IPS DF 4.7 (cell line): ENCODE data around the gene GAS2.
"Not testable (repeated sequence)": the region's sequence is repeated elsewhere in the genome, so short reads cannot be mapped to it uniquely, and the experiment has no call there.

Experiments used
- DNase-seq: peaks from one replicate; pipeline ENCODE4 v3.0.0-alpha.2; 2013; ENCODE audit warnings: low spot score; ENCODE audit errors: extremely low read depth

The GAS2 gene

DNA sequence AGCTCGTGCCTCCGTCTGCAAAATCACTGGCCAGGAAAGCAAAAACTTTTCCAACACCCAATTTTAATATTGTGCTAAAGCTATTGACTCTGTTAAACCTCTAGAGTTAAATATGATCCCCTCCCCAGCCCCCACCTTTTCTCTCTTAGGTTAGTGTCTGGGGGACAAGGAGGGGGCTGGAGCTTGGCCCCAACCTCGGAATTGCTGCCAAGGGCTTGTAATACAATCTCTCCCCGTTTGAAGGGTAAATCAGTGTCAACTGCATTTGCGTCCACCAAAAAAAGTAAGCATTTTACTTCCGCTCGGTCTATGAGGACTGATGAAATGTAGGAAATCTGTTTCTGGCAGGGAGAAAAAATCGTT is at the start of gene GAS2:
TSS of gene GAS2 (plus strand) at position 287 of the 363 bp plus-strand sequence. CDS start 8,259 bp downstream, outside the sequence.
- no peak for DNase-seq

DNA sequence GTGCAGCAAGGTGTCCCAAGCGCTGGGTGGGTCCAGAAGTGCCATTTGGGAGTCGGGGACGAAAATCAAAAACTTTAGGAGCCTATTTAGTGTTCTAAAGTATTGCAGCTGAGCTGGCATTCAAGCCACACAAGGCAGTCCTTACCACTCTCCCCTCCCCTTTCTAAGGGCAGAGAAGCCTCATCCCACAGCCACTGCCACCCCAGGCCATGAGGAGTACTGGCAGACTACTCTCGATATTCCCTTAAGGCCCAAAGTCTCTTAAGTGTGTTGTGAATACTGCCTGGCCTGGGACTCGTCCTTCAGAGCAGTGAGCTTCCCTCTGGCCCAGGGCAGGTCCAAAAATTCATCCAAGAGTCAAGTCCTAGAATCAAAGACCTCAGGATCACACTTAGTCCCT is 48.5 kb upstream of the GAS2 start:
- no peak for DNase-seq

DNA sequence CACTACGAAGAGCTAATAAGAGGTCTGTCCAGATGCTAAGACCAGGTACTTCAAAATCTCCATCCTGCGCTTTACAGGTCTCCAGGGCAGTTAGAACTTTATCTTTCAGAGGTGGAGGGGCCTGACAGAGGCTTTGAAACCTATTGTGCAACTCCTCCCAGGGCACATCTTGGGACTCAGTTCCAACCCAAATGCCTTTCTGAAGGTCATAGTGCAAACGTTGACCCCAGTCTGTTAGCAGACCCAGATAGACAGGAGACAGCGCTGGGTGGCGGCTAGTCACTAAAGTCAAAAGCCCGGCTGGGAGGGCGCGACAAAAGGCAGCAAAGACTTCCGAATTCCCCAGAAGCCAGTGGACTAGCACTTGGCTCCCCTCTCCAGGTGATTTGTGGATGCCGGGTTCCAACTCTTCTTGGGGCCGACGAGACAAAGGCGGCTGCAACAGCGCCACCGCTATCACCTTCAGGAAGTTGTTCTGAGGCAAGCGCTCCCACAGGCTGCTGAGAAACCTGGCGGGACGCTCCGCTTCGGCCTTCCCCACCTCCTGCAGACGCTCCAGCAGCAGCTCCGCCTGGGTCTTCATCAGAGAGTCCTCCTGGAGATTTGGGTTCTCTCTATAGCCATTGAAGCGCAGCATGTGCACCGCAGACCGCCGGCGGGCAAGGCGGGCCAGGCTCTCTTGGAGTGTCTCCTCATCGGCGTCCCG is 41.5 kb upstream of the GAS2 start:
- peak; percentile 56 for DNase-seq

DNA sequence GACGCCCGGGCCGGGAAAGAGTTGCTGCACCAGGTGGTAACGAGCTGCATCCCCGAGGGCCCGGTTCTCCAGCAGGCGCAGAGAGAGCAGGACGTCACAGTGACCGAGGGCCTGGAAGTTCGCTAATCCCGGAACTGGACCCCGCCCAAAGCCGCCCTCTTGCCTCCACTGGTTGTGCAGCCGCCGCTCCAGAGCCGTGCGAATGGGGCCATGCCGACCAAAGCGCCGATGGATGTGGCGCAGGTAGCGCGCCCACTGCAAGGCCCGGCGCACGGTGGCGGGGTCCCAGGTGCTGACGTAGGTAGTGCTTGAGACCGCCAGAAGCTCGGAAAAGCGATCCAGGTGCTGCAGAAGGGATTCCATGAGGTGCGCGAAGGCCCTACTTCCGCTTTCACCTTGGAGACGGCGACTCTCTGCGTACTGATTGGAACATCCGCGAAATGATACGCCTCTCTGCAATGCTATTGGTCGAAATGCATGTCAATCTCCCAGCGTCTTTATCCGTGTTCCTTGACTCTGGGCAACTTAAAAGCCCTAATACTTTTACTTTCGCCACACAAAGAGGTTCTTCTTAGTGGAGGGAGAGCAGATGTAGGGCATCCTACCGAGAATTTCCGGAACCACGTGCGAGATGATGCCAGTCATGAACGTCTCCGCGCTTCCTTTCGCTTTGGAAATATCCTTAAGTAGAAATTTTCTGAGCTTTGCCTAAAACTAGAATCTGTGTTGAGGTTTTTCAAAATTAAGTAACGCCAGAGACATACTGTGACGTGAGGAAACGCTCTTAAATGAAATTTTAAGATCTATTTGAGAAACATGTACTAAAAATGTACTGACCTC is 40.7 kb upstream of the GAS2 start, which contains the start of gene FANCF:
TSS of gene FANCF (minus strand) at position 376 of the 840 bp plus-strand sequence. CDS start at position 363, 13 bp downstream.
- peak; percentile 100 for DNase-seq

DNA sequence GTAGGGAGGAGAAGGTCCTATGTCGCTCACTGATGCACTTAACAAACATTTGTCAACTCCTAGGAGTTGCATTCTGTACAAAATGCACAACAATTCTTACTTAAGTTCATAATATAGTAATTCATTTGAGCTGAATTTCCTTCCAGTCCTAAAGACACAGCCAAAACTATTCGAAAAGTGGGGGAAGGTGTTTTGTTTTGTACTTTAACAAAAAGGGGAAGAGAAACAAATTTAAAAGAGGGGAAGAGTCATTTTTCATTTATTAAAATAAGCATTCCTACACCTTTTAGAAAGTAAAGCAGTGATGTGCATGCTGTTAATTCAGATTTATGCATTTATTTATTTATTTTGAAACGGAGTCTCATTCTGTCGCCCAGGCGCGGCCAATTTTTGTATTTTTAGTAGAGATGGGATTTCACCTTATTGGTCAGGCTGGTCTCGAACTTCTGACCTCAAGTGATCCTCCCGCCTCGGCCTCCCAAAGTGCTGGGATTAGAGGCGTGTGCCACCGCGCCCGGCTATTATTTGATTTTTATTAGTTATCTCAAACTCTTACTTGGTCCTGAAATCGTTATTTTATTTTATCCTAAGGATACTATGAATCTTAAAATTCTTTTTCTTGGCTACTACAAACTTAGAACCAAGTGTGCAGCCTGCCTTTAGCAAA is 39.7 kb upstream of the GAS2 start:
- no peak for DNase-seq

DNA sequence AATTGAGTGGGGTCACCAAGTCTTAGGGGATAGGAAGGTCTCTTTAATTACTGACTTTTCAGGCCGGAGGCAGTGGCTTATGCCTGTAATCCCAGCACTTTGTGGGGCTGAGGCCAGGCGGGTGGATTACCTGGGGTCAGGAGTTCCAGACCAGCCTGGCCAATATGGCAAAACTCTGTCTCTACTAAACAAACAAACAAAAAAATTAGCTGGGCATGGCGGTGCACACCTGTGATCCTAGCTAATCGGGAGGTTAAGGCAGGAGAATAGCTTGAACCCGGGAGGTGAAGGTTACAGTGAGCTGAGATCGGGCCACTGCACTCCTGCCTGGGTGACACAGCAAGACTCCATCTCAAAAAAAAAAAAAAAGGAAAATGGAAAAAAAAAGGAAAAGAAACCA is 39.0 kb upstream of the GAS2 start:
- DNase-seq, result no peak

DNA sequence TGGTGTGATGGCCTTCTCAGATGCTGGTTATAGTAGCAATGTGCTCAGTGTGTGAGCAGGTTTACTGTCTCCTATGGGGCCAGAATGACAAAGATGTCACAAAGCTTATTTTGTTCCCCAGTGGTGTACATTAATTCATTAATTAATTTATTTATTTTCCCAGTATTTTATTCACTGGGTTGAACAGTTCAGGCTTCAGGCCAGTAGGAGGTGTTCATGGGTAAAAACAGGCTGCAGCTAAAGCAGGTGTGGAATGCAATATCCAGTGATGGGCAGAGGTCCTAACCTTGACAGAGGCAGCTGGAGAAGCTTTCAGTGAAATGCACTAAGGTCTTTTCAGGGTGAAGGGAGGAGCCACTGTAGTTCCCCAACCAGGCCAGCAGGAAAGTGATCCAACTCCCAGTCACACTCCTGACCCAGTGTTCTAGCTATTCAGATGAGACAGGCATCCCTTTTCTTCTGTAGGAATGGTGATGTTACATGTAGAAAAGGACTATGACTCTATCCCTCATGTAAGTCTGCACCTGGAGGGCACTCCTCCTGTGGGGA is 33.0 kb upstream of the GAS2 start:
- DNase-seq, result no peak

DNA sequence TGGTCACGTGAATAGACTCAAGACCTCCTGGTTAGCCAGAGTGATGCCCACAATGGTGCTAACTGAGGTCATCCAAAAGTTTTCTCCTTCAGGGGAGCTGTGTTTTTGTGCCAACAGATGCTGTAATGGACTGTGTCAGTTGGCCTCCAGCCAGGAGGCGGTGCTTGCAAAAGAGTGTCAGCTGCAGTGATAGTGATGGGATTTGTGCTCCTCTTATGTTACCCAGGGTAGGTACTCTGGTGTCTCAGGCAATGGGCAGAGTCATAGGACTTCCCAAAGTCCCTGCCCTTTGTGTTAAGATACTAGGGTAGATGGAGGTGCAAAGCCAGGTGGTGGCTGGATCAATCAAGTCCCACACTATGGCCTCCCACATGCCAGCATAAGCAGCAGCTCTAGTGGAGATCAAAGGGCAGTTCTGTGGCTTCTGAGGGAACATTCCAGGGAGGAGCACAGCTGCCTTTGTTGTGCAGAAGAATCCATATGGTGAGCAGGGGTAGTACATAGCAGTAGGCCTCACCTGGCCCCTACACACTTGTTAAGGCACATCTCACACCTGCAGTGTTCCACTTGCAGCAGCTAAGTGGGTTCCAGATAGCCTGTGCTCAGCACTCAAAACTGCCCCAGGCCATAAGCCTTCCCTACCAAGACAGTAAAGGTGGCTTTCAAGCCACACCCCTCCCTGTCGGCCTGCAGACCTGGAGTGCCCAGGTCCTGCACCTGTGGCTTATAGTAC is 31.3 kb upstream of the GAS2 start:
- no peak for DNase-seq

DNA sequence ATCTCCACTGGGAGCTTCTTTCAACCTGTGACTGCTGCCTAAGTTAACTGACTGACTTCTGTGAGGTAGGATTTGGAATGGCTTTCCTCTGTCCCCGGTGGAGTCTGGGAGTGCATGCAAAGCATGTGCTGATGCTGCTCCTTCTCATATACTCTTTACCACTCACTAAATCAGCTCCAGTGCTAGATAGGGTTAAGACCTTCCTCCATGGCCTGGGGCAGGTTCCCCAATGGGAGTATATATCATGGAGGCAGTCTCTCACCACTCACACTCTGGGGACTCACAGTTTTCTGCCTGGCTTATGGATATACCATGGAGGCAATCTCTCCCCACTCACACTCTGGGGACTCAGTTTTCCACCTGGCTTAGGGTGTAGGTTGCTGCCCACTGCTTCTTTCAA is 30.7 kb upstream of the GAS2 start:
- DNase-seq, result no peak

DNA sequence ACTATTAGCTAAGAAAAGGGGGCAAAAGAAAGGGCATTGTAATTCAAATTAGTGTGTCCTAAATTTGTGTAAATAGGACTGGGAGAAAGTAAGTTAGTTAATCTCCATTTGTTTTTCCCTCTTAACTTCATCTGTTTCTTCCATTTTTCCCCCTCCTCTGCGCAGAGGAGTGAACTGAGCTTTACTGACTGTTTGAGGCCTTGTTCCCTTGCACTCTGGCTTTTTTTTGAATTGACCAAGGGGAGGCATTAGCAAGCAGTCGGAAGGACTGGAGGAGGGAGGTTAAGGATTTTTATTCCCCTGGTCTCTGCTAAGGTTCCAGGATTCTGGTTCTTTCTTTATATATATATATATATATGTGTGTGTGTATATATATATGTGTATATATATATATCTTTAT is 25.5 kb upstream of the GAS2 start:
- DNase-seq, result no peak

DNA sequence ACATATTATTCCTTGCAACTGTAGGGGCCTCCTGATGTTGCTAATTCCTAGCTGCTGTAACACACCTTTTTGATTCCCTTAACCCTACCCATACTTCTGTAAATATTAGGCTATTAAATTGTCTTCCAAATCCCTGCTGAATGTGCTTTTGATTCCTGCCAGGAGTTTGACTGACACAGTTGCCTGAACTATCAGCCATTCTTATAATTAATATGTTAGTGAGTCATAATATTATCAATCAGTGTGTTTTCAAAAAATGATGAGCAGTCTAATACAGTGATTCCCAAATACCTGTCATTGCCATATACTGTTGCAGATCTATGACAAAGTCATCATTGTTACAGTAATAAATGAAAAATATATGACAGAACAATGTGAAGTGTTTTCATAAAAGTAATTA is 24.9 kb upstream of the GAS2 start:
- no peak for DNase-seq

DNA sequence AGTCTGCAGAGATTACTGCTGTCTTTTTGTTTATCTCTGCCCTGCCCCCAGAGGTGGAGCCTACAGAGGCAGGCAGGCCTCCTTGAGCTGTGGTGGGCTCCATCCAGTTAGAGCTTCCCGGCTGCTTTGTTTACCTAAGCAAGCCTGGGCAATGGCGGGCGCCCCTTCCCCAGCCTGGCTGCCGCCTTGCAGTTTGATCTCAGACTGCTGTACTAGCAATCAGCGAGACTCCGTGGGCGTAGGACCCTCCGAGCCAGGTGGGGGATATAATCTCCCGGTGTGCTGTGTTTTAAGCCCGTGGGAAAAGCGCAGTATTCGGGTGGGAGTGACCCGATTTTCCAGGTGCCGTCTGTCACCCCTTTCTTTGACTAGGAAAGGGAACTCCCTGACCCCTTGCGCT is 14.1 kb upstream of the GAS2 start:
- DNase-seq, result not testable (repeated sequence)

DNA sequence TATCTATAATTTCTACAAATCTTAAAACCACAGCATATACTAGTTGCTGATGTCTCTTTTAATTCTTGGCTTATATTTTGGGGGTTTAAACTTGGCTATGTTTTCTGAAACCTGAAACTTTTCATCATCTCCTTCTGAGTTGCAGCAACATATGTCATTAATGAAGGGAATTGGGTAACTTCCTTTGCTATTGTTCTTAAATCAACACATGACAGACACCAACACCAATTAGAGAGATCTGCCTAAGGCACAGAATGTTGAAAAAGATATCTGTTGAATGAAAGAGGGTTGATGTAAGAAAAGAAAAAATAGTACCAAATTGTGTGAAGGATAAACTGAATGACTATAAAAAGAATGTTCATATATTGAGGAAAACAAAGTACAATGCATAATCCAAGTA is 10.3 kb upstream of the GAS2 start:
- DNase-seq, result no peak

DNA sequence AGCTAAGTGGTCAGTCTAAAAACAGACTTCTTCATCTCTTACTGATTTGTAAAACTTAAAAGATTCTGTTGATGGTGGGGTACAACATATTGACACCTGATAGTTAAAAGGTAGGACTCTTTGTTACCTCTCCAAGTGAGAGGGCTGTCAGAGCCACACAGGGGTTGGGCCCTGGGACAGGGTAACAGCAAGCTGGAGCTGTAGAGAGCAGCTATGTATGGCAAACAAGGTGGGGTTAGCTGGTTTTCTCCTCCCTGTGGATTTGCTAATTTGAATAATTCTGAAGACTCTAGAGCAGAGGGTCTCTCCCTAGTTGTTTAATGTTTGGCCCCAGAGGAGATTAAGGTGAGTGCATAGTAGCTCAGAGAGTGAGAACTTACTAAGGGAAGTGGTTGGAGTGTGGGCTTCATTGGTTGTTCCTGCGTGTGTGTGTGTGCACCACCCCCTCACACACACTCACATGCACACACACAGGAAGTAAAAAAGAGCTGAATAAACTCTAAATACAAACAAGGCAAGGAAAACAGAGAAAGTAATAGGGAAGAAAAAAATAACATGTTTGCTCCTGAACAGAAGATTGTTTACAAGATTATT is 9.2 kb upstream of the GAS2 start:
- DNase-seq, result no peak

DNA sequence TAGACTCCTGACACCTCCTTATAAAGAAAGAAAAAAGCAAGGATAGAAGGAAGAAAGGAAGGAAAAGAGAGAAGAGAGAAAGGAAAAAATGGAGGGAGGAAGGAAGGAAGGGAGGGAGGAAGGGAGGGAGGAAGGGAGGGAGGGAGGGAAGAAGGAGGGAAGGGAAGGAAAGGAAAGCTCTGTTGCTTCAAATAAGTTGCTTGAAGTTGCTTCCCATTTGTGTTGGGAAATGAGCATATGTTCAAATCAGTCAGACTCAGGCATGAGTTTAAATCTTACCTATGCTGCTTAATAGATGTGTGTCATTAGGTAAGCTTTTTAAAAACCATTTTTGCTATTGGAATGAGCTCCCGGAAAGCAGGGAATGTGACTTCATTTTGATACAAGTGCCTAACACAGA is 6.6 kb upstream of the GAS2 start:
- DNase-seq, result no peak

DNA sequence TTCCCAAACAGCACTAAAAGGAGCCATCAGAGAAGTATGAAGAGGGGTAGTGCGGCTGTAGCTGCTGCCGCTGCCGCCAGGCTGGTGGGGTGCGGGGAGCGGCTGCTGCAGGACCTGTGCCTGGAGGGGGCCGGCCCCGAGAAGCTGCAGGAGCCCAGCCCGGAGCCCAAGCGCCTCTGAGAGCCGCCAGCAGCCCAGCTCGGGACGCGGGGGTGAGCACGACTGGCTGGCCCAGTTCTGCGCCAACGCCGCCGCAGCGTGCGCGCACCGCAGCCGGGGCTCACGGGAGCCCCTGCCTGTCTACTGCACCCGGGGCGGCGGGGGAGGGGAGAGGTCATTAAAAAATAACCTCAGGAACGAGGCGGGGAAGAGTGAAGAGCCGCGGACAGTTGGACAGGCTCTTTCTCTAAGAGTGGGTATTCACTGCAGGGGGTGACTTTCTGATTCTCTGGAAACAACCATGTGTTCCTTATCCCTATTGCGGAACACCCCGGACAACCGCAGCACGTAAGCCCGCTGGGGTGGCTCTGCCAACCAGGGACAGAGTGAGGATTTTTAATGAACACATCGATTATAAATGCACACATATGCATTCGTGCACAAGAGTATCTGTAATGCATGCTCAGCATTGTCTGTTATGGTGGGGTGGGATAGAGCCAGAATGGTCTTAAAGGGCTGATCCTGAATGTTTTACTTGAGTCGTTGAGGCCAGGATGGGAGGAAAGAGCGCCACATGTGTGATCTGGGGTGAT is 453 bp downstream of the GAS2 start:
- no peak for DNase-seq

DNA sequence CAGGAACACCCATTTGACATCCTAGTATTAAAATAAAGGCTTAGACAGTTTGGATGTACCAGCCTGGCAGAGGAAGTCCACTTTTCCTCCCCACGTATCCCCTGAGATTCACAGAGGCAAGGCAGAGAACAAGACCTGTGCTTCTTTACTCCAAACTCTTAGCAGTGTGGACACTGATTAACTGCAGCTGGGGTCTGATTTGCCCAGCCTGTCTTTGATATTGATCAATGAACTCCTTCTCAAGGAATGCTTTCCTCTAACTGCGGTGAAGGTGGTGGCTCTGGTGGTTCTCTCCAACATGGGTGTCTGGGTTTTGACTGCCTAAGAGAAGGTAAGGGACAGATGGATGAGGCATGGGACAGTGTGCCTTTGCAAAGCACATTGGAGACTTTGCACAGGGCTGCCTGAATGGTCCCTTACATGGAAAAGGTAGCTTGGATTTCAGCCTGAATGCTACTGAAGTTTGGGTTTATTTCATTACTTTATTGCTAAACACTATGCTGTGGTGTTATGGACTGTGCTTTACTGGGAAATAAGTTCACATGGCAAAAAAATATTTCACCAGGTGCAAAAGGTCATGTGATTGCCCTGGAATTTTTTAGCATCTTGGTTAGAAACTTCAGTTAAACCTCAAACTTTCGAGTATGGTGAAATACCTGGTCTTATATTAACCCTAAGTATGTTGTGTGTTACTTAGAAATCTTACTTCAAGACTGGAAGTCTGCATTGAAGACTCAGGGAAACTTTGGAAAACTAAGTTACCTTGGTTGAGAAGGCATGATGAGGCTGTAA is 1.8 kb downstream of the GAS2 start:
- no peak for DNase-seq

DNA sequence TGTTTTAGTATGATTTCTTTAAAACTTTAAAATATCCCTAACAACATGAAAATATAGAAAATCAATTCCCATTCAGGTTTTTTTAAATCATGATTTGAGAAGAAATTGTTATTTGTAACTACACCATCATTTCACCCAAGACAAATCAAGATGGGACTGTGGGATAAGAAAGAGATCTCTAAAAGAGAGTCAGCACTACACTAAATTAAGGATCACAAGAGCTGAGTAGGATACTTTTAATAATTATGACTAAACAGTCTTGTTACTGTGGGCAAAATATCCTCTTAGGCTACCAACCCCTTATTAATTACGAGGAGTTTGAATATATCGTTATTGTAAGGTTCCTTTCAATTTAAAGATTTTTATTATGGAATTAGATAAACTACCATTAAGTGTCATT is 3.0 kb downstream of the GAS2 start:
- DNase-seq, result no peak

DNA sequence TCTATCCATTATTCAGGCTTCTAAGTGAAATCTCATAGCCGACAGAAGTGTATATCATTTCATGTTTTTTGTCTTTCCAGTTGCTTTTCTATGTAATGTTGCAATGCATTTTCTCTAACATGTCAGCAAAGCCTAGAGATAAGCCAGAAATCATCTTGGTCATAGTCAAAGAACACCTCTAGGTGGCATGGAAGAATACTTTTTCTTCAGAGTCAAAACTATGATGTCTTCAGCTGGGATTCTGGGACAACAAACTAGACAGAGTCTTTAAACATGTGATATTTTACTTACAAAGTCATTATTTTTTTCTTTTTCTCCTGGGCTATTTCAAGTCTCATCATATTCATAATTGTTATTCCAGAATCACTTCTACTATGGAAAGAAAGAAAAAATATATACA is 4.4 kb downstream of the GAS2 start:
- DNase-seq, result no peak
